Upper lobe of left lung (tissue), 4 donors: ENCODE results near the gene BNC2.

Experiments used
- EP300 ChIP-seq, 4 donors: sonication (generic); formaldehyde crosslinking; IDR thresholded peaks; one replicate each; pipeline ENCODE4 v1.5.1; 2017; ENCODE audit warnings: antibody characterized with exemption in 4 of 4, control low read depth in 2 of 4
- POLR2A ChIP-seq, 4 donors: fragments of 450-650 bp; IDR thresholded peaks; one replicate each; pipeline ENCODE4 v1.5.1; 2016 to 2017; ENCODE audit warnings: antibody characterized with exemption in 4 of 4, mild to moderate bottlenecking in 2 of 4
- TF ChIP-seq, protein P1 (sequence below), 6 experiments: fragments of 450-650 bp in 4 of 6; fragments of 200-600 bp in 2 of 6; sonication (generic) in 2 of 6; IDR thresholded peaks; one replicate each; pipeline ENCODE4 v1.5.1; 2016 to 2019; ENCODE audit warnings: antibody characterized with exemption in 6 of 6

DNA sequence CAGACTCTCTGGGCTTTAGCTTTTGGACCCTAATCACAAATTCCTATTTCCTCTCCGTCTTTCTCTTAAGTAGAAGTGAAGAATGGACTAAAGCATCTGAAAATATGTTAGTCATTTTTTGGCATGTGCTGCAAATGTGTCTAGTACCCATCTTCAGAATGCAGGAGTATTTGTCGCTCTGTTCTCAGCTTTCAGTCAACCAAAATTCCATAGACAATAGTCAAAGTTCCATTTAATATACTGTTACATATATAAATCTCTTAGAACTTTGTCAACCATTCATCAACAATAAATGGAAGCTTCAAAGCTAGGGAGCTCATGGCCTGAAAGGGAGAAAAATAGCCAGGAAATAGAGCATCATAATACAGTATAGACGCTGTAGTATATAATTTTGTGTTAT is 509.4 kb downstream of the BNC2 start:
- TF ChIP-seq EP300 (IDR thresholded peaks at IDR 0.05) (no peak), POLR2A (IDR thresholded peaks at IDR 0.05) (no peak)
- TF ChIP-seq, protein P1, sequence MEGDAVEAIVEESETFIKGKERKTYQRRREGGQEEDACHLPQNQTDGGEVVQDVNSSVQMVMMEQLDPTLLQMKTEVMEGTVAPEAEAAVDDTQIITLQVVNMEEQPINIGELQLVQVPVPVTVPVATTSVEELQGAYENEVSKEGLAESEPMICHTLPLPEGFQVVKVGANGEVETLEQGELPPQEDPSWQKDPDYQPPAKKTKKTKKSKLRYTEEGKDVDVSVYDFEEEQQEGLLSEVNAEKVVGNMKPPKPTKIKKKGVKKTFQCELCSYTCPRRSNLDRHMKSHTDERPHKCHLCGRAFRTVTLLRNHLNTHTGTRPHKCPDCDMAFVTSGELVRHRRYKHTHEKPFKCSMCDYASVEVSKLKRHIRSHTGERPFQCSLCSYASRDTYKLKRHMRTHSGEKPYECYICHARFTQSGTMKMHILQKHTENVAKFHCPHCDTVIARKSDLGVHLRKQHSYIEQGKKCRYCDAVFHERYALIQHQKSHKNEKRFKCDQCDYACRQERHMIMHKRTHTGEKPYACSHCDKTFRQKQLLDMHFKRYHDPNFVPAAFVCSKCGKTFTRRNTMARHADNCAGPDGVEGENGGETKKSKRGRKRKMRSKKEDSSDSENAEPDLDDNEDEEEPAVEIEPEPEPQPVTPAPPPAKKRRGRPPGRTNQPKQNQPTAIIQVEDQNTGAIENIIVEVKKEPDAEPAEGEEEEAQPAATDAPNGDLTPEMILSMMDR (IDR thresholded peaks at IDR 0.05) = no peak
